Right cardiac atrium (tissue), 5 donors: Measurements from ENCODE around the gene DEDD2. TPM values are rescaled to one million over a fixed set of nuclear protein-coding genes. Genes with fewer than 3 reads are reported as not detected.

ENCODE experiments used
- ATAC-seq, 2 donors: fragments of 200-7000 bp; cut with Tn5 transposase; one replicate each; pipeline versions ENCODE4 v1.8.0 to v1.9.1; 2020; ENCODE audit warnings: moderate library complexity in 2 of 2, mild to moderate bottlenecking in 1 of 2
- DNase-seq, 3 donors: peaks; one replicate each; pipeline ENCODE4 v3.0.0-alpha.2; 2020
- H3K27ac ChIP-seq: one replicate; pipeline ENCODE4 v1.5.1; 2013; ENCODE audit warnings: mild to moderate bottlenecking, low read length, control low read depth, moderate library complexity
- H3K27me3 ChIP-seq: one replicate; pipeline ENCODE4 v1.6.1; 2013; ENCODE audit not compliant: control insufficient read depth, insufficient read depth
- H3K4me1 ChIP-seq: one replicate; pipeline ENCODE4 v1.6.1; 2013; ENCODE audit warnings: low read length; ENCODE audit not compliant: control insufficient read depth, insufficient read depth
- H3K4me3 ChIP-seq: one replicate; pipeline ENCODE4 v1.5.1; 2013; ENCODE audit warnings: low read length, control low read depth
- H3K9me3 ChIP-seq: one replicate; pipeline ENCODE4 v1.6.1; 2013; ENCODE audit warnings: low read length; ENCODE audit not compliant: control insufficient read depth
- WGBS: extraction: QIAGEN DNeasy Blood & Tissue Kit; methylation state at CpG from one replicate; pipeline ENCODE4 v1.1.7; 2013; 5-methylcytosine and 5-hydroxymethylcytosine counted together
- intact Hi-C, 4 donors: fragments of 100-400 bp; cut with DNase I; formaldehyde crosslinking; loops; one replicate each; pipeline versions ENCODE4 v1.11.0 to v1.14.0; 2022 to 2023
- polyA plus RNA-seq: library from polyadenylated mRNA; stranded (reverse); fragments of 200-250 nt; gene quantifications from one replicate; pipeline ENCODE4 v1.2.3, GENCODE V29; 2013
- total RNA-seq, 4 donors: library from RNA; stranded (reverse); fragmentation: NEBNext Ultra II Directional; extraction: Animal tissue kit (Norgen Biotek cat#: 25700); gene quantifications; one replicate each; pipeline ENCODE4 v1.2.1, GENCODE V29; 2021
- donor health status: healthy with polysubstance abuse.
- donor health status: DM: no; HTN: yes; CAD: no.
- donor health status: DM: no; HTN: no; CAD: no.
- donor health status: DM: no; HTN: yes; CAD: no; lungs with severe emphysema.
- donor health status: DM: yes; HTN: yes; CAD: no.

The DEDD2 gene
- total and polyA plus RNA-seq, 5 donors = 14.6 to 21.6 (median 17.9) TPM

- Histone ChIP-seq H3K27me3 (no peaks in the 10 kb centered on the region), H3K4me3 (no peak overlapping the region), H3K27ac (no peak overlapping the region), H3K4me1 (no peaks in the 10 kb centered on the region), H3K9me3 (no peaks in the 10 kb centered on the region)
- peak in 1 of 3 donors; percentile 24 for DNase-seq
- WGBS = 86% methylated on average over 5 of the region's 5 CpGs
- intact Hi-C loops = no loop called here
- ATAC-seq = no peak
These were observed 17.7 kb upstream of the DEDD2 start for GRCh38 chr19:42235181-42235580.

GRCh38 chr19:42234364-42234763 lies 16.9 kb upstream of the DEDD2 start:
- intact Hi-C loops = no loop called here
- 93% methylated on average over 11 of the region's 11 CpGs for WGBS
- no peak overlapping the region for H3K27ac ChIP-seq

GRCh38 chr19:42233678-42234292 lies 16.3 kb upstream of the DEDD2 start:
- no peaks in the 10 kb centered on the region for H3K27me3 ChIP-seq
- no peak overlapping the region for H3K4me3 ChIP-seq
- H3K4me1 ChIP-seq = no peaks in the 10 kb centered on the region
- no peak for DNase-seq
- no peaks in the 10 kb centered on the region for H3K9me3 ChIP-seq
- H3K27ac ChIP-seq = no peak overlapping the region
- 93% methylated on average over 6 of the region's 6 CpGs for WGBS
- intact Hi-C loops = no loop called here
- ATAC-seq = no peak

More at GRCh38 chr19:42234364-42234763, 16.9 kb upstream of the DEDD2 start:
- ATAC-seq (no peak), DNase-seq (no peak)
- H3K4me1 ChIP-seq = no peaks in the 10 kb centered on the region
- H3K27me3 ChIP-seq = no peaks in the 10 kb centered on the region
- no peak overlapping the region for H3K4me3 ChIP-seq
- H3K9me3 ChIP-seq = no peaks in the 10 kb centered on the region

GRCh38 chr19:42233106-42233505 lies 15.6 kb upstream of the DEDD2 start:
- H3K27me3 ChIP-seq = no peaks in the 10 kb centered on the region
- H3K4me1 ChIP-seq = no peaks in the 10 kb centered on the region
- no peaks in the 10 kb centered on the region for H3K9me3 ChIP-seq
- DNase-seq (no peak), ATAC-seq (no peak)
- WGBS = 70% methylated on average over 7 of the region's 7 CpGs
- intact Hi-C loops = no loop called here
- H3K4me3 ChIP-seq = no peak overlapping the region
- no peak overlapping the region for H3K27ac ChIP-seq

GRCh38 chr19:42232435-42232834 lies 15.0 kb upstream of the DEDD2 start:
- WGBS = 91% methylated on average over 10 of the region's 10 CpGs
- intact Hi-C loops = no loop called here
- H3K27ac ChIP-seq = no peak overlapping the region

GRCh38 chr19:42230571-42230970 lies 13.1 kb upstream of the DEDD2 start:
- Histone ChIP-seq H3K27me3 (no peaks in the 10 kb centered on the region), H3K27ac (no peak overlapping the region), H3K4me1 (no peaks in the 10 kb centered on the region), H3K4me3 (no peak overlapping the region), H3K9me3 (no peaks in the 10 kb centered on the region)
- WGBS = 84% methylated on average over 4 of the region's 4 CpGs
- intact Hi-C loops = no loop called here
- ATAC-seq = no peak
- DNase-seq = no peak

More at GRCh38 chr19:42232435-42232834, 15.0 kb upstream of the DEDD2 start:
- Histone ChIP-seq H3K4me1 (no peaks in the 10 kb centered on the region), H3K4me3 (no peak overlapping the region), H3K9me3 (no peaks in the 10 kb centered on the region), H3K27me3 (no peaks in the 10 kb centered on the region)
- ATAC-seq = no peak
- no peak for DNase-seq

- Histone ChIP-seq H3K27ac (no peak overlapping the region), H3K9me3 (no peaks in the 10 kb centered on the region), H3K27me3 (no peaks in the 10 kb centered on the region), H3K4me3 (no peak overlapping the region), H3K4me1 (no peaks in the 10 kb centered on the region)
- intact Hi-C loops = no loop called here
- ATAC-seq (peak in 1 of 2 donors; percentile 18), DNase-seq (no peak)
- 48% methylated on average over 8 of the region's 8 CpGs for WGBS
These were observed 12.4 kb upstream of the DEDD2 start for GRCh38 chr19:42229855-42230351.

- Histone ChIP-seq H3K4me1 (no peaks in the 10 kb centered on the region), H3K27ac (no peak overlapping the region), H3K9me3 (no peaks in the 10 kb centered on the region), H3K27me3 (no peaks in the 10 kb centered on the region), H3K4me3 (no peak overlapping the region)
- DNase-seq (no peak), ATAC-seq (no peak)
- intact Hi-C loops = no loop called here
- 56% methylated on average over 4 of the region's 4 CpGs for WGBS
These were observed 11.9 kb upstream of the DEDD2 start for GRCh38 chr19:42229301-42229854.

- Histone ChIP-seq H3K4me1 (no peaks in the 10 kb centered on the region), H3K27ac (no peak overlapping the region), H3K27me3 (no peaks in the 10 kb centered on the region), H3K9me3 (no peaks in the 10 kb centered on the region), H3K4me3 (no peak overlapping the region)
- ATAC-seq (no peak), DNase-seq (no peak)
- 72% methylated on average over 4 of the region's 4 CpGs for WGBS
- intact Hi-C loops = no loop called here
These were observed 11.2 kb upstream of the DEDD2 start for GRCh38 chr19:42228641-42229040.

- no peak for ATAC-seq
These were observed 9.4 kb upstream of the DEDD2 start for GRCh38 chr19:42226886-42227285.

GRCh38 chr19:42225718-42226292 lies 8.3 kb upstream of the DEDD2 start:
- Histone ChIP-seq H3K9me3 (no peaks in the 10 kb centered on the region), H3K27me3 (no peaks in the 10 kb centered on the region), H3K4me3 (no peak overlapping the region), H3K4me1 (no peaks in the 10 kb centered on the region), H3K27ac (no peak overlapping the region)
- 95% methylated on average over 33 of the region's 33 CpGs for WGBS
- DNase-seq (no peak), ATAC-seq (no peak)
- intact Hi-C loops = no loop called here

More at GRCh38 chr19:42226886-42227285, 9.4 kb upstream of the DEDD2 start:
- Histone ChIP-seq H3K4me1 (no peaks in the 10 kb centered on the region), H3K27me3 (no peaks in the 10 kb centered on the region), H3K4me3 (no peak overlapping the region), H3K9me3 (no peaks in the 10 kb centered on the region), H3K27ac (no peak overlapping the region)
- 89% methylated on average over 1 of the region's 1 CpG for WGBS
- no peak for DNase-seq
- intact Hi-C loops = no loop called here
